Bronchial epithelial cell (primary cell): ENCODE results near the gene ABTB2. TPM values are rescaled to one million over a fixed set of nuclear protein-coding genes. Genes with fewer than 3 reads are reported as not detected.

Experiments used
- DNase-seq: peaks from one replicate; pipeline ENCODE4 v3.0.0-alpha.2; 2010; ENCODE audit warnings: low read depth
- FAIRE-seq: peaks from 2 replicates; lab custom pipeline; 2011; peaks lifted over from hg19 to GRCh38; lab: Jason Lieb, UNC
- H3K27me3 ChIP-seq: 2 replicates; pipeline ENCODE4 v1.5.1; 2011; ENCODE audit warnings: low read length; ENCODE audit not compliant: control insufficient read depth, insufficient read depth
- H3K36me3 ChIP-seq: 2 replicates; pipeline ENCODE4 v1.5.1; 2011; ENCODE audit warnings: low read length; ENCODE audit not compliant: control insufficient read depth, insufficient read depth
- H3K4me3 ChIP-seq: 2 replicates; pipeline ENCODE4 v1.5.1; 2011; ENCODE audit warnings: mild to moderate bottlenecking, low read depth, low read length, control low read depth
- CTCF ChIP-seq: IDR thresholded peaks from 2 replicates; pipeline ENCODE4 v1.5.1; 2011; ENCODE audit warnings: mild to moderate bottlenecking, moderate library complexity, low read length, control low read depth, inconsistent platforms; ENCODE audit not compliant: insufficient read depth, severe bottlenecking
- total RNA-seq: library from RNA; depleted of rRNA; stranded (reverse); fragments of >200 nt; gene quantifications from 2 replicates; pipeline ENCODE4 v1.2.1, GENCODE V29; 2014

Gene ABTB2
- total RNA-seq, 1 donor from 2014 or later, result 0.53 TPM

- Histone ChIP-seq H3K27me3 (no peaks in the 10 kb centered on the region), H3K36me3 (peaks cover 55% of the 10 kb centered on the region), H3K4me3 (no peak overlapping the region)
- no peak for FAIRE-seq
- DNase-seq, result no peak
- no peak for TF ChIP-seq CTCF
These were observed 212.7 kb downstream of the ABTB2 start for GRCh38 chr11:34145073-34145472.

- peaks cover 55% of the 10 kb centered on the region for H3K36me3 ChIP-seq
- H3K4me3 ChIP-seq, result no peak overlapping the region
- FAIRE-seq (no peak), DNase-seq (no peak)
- no peak for TF ChIP-seq CTCF
- no peaks in the 10 kb centered on the region for H3K27me3 ChIP-seq
These were observed 214.8 kb downstream of the ABTB2 start for GRCh38 chr11:34143048-34143447.

GRCh38 chr11:34140149-34140548 lies 217.7 kb downstream of the ABTB2 start:
- TF ChIP-seq CTCF, result no peak
- Histone ChIP-seq H3K27me3 (no peaks in the 10 kb centered on the region), H3K36me3 (peaks cover 54% of the 10 kb centered on the region), H3K4me3 (no peak overlapping the region)
- peak; percentile 7 for FAIRE-seq
- no peak for DNase-seq

- Histone ChIP-seq H3K36me3 (peaks cover 55% of the 10 kb centered on the region), H3K4me3 (no peak overlapping the region), H3K27me3 (no peaks in the 10 kb centered on the region)
- TF ChIP-seq CTCF, result no peak
- no peak for FAIRE-seq
- DNase-seq, result no peak
These were observed 218.5 kb downstream of the ABTB2 start for GRCh38 chr11:34139346-34139745.

- H3K36me3 ChIP-seq, result peaks cover 49% of the 10 kb centered on the region
- no peak overlapping the region for H3K4me3 ChIP-seq
- H3K27me3 ChIP-seq, result no peaks in the 10 kb centered on the region
- no peak for DNase-seq
- no peak for TF ChIP-seq CTCF
- no peak for FAIRE-seq
These were observed 221.4 kb downstream of the ABTB2 start for GRCh38 chr11:34136420-34136819.

GRCh38 chr11:34135439-34135838 lies 222.4 kb downstream of the ABTB2 start:
- H3K36me3 ChIP-seq, result peaks cover 47% of the 10 kb centered on the region

More at GRCh38 chr11:34135439-34135838, 222.4 kb downstream of the ABTB2 start:
- no peak for TF ChIP-seq CTCF
- FAIRE-seq, result no peak
- Histone ChIP-seq H3K4me3 (no peak overlapping the region), H3K27me3 (no peaks in the 10 kb centered on the region)
- DNase-seq, result no peak
